ENCODE data around the gene PPFIBP1. TPM values are rescaled to one million over a fixed set of nuclear protein-coding genes. Genes with fewer than 3 reads are reported as not detected.

The PPFIBP1 gene
- total RNA-seq, 2 donors from 2014 or later = 63.9 to 67.5 TPM

DNA sequence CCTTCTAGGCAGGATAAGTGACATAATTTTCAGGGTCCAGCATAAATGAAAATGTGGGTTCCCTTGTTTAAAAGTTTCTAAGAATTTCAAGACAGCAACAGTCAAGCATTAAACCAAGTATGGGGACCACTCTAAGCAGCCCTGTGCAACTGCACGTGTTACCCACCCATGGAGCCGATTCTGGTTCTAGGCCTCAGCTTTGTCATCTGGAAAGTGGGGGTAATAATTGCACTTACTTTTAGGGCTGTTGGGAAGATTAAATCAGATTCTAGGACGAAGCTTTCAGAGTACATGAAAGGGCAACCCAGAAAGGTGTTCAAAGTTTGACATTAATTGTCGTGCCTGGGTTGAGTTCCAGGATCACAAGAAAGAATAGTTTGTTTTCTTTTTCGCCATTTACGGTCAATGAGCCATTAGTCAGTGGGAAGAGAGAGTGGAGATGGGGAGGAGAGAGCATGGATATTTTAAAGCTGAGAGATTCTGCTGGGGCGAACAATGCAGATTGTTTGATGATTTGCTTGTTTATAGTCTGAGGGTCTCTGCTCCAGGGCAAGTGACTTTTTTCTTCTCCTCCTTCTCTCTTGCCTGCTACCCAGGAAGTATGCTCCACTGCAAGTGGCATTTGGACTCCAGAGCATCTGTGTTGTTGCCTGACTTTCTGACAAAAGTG lies 10.7 kb upstream of the PPFIBP1 start:
- no peak for DNase-seq
- no peaks in the 10 kb centered on the region for H3K27me3 ChIP-seq
- intact Hi-C loops (cut with DNase I) = no loop called here
- peaks cover 9% of the 10 kb centered on the region for H3K4me1 ChIP-seq
- peak overlapping the region in 2 of 4 donors; percentile 18 to 53 for H3K27ac ChIP-seq
- no peak for ATAC-seq
- H3K36me3 ChIP-seq (replicated peaks in 1 of 2; ENCODE audit: insufficient read depth in 1 of 2, low read depth in 2 of 2) = no peaks in the 10 kb centered on the region
- 72 to 79% methylated on average over 7 of the region's 7 CpGs for WGBS, 2 donors
- no peaks in the 10 kb centered on the region for H3K9me3 ChIP-seq
- no peak overlapping the region for H3K4me3 ChIP-seq
- TF ChIP-seq POLR2A (IDR thresholded peaks at IDR 0.05) = no peak
- TF ChIP-seq, protein P1, sequence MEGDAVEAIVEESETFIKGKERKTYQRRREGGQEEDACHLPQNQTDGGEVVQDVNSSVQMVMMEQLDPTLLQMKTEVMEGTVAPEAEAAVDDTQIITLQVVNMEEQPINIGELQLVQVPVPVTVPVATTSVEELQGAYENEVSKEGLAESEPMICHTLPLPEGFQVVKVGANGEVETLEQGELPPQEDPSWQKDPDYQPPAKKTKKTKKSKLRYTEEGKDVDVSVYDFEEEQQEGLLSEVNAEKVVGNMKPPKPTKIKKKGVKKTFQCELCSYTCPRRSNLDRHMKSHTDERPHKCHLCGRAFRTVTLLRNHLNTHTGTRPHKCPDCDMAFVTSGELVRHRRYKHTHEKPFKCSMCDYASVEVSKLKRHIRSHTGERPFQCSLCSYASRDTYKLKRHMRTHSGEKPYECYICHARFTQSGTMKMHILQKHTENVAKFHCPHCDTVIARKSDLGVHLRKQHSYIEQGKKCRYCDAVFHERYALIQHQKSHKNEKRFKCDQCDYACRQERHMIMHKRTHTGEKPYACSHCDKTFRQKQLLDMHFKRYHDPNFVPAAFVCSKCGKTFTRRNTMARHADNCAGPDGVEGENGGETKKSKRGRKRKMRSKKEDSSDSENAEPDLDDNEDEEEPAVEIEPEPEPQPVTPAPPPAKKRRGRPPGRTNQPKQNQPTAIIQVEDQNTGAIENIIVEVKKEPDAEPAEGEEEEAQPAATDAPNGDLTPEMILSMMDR (IDR thresholded peaks at IDR 0.05) = no peak

DNA sequence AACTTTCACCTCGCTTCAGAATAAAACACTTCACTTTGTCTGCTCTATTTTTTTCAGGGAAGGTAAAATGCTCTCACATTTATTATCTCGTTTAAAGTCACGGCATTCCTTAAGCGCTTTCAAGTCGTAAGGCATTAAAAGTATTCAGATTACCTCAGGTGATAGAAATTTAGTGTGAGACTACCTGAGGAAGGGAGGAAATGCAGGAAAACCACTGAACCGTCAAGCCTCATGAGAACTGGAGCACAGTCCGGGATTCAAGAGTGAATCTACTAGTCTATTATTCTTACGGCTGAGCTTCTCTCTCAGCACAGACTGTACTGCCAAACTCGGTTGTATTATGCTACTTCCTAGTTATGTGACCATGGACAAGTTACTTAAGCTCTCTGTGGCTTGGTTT lies 8.3 kb upstream of the PPFIBP1 start:
- H3K27ac ChIP-seq = peak overlapping the region in 3 of 4 donors; percentile 32 to 70 (median 64)
- WGBS, 2 donors = 53 to 55% methylated on average over 9 of the region's 9 CpGs
- intact Hi-C loops (cut with DNase I) = no loop called here

DNA sequence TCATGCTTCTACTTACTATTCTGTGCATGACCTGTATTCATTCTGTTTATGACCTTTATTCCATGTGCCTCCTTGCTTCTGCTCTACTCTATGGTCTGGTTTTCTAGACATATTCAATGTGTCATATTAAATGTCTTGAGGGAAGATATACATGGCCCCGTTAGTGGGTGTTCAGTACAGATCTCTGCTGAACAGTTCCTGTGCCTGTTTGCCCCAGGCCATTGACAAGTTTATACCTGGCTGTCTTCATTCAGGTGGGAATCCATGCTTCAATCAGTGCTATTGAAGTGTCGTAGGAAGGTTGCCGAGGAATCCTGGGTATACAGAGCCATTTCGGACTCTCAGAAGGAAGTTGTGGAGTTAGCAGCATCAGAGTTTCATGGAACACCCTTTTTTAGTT lies 7.4 kb upstream of the PPFIBP1 start:
- Histone ChIP-seq H3K9me3 (no peaks in the 10 kb centered on the region), H3K4me1 (peaks cover 5% of the 10 kb centered on the region), H3K27me3 (no peaks in the 10 kb centered on the region), H3K27ac (peak overlapping the region in 2 of 4 donors; percentile 64 to 70), H3K4me3 (no peak overlapping the region), H3K36me3 (replicated peaks in 1 of 2; ENCODE audit: insufficient read depth in 1 of 2, low read depth in 2 of 2) (no peaks in the 10 kb centered on the region)
- TF ChIP-seq POLR2A (IDR thresholded peaks at IDR 0.05) = no peak
- TF ChIP-seq, protein P1 (IDR thresholded peaks at IDR 0.05) = no peak
- intact Hi-C loops (cut with DNase I) = no loop called here
- ATAC-seq = no peak
- DNase-seq = no peak
- 67 to 70% methylated on average over 4 of the region's 4 CpGs for WGBS, 2 donors

More for the DNA sequence above, 8.3 kb upstream of the PPFIBP1 start:
- Histone ChIP-seq H3K36me3 (replicated peaks in 1 of 2; ENCODE audit: insufficient read depth in 1 of 2, low read depth in 2 of 2) (no peaks in the 10 kb centered on the region), H3K4me3 (no peak overlapping the region), H3K9me3 (no peaks in the 10 kb centered on the region), H3K27me3 (no peaks in the 10 kb centered on the region), H3K4me1 (peaks cover 9% of the 10 kb centered on the region)
- ATAC-seq (peak; percentile 63), DNase-seq (no peak)
- TF ChIP-seq, protein P1 (IDR thresholded peaks at IDR 0.05) = no peak
- peak in 1 of 3 donors; percentile 18 for TF ChIP-seq POLR2A (IDR thresholded peaks at IDR 0.05)

DNA sequence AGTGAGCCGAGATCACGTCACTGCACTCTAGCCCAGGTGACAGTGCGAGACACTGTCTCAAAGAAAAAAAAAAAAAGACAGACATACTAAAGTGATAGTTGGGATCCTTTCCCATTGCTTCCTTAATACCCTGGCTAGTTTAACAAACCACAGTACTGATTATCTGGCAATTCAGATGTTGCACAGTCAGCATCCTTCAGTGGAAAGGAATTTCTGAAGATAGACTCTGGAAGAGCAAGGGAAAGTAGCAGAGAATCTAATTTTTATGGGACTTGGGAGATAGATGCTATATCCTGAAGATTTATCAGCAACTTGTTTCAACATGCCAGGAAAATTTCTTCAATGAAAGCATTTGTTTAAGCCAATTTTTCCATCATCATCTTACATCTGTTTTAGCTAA lies 6.5 kb upstream of the PPFIBP1 start:
- Histone ChIP-seq H3K27me3 (no peaks in the 10 kb centered on the region), H3K27ac (no peak overlapping the region), H3K9me3 (peaks cover 0 to 2% (median 0%) of the 10 kb centered on the region in 3 donors), H3K4me1 (peaks cover 5% of the 10 kb centered on the region), H3K4me3 (no peak overlapping the region), H3K36me3 (replicated peaks in 1 of 2; ENCODE audit: insufficient read depth in 1 of 2, low read depth in 2 of 2) (no peaks in the 10 kb centered on the region)
- intact Hi-C loops (cut with DNase I) = no loop called here
- ATAC-seq (no peak), DNase-seq (no peak)
- no peak for TF ChIP-seq POLR2A (IDR thresholded peaks at IDR 0.05)
- TF ChIP-seq, protein P1 (IDR thresholded peaks at IDR 0.05) = no peak
- 74 to 91% methylated on average over 3 of the region's 3 CpGs for WGBS, 2 donors
